Measurements from ENCODE around the gene AMPD1.

GRCh38 chr1:114685851-114686250 is 9.5 kb downstream of the AMPD1 start:
- no peak for TF ChIP-seq POLR2AphosphoS5 (IDR thresholded peaks at IDR 0.05)
- no peak for TF ChIP-seq CTCF (IDR thresholded peaks at IDR 0.05)
- no peak for TF ChIP-seq POLR2A (IDR thresholded peaks at IDR 0.05)
- TF ChIP-seq EP300 (IDR thresholded peaks at IDR 0.05) = no peak
